GM10248 (cell line): Measurements from ENCODE around the gene PAPSS2.

Source experiments
- CTCF ChIA-PET: fragments of 300-600 bp; sonication (Branson Sonifier 250); formaldehyde crosslinking; extraction: SDS; loops from one replicate; lab custom pipeline; 2021; ENCODE audit warnings: antibody characterized with exemption; lab: Yijun Ruan, JAX
- POLR2A ChIA-PET: fragments of 350-650 bp; sonication (Branson Sonifier 250); formaldehyde crosslinking; extraction: SDS; loops from one replicate; lab custom pipeline; 2020; ENCODE audit warnings: antibody characterized with exemption; lab: Yijun Ruan, JAX
- DNase-seq: peaks from one replicate; pipeline ENCODE4 v3.0.0; 2012; ENCODE audit errors: extremely low spot score
- CTCF ChIP-seq: IDR thresholded peaks from 2 replicates; pipeline ENCODE4 v1.5.1; 2012; ENCODE audit warnings: mild to moderate bottlenecking, low read depth; ENCODE audit errors: extremely low read depth, missing control alignments, control extremely low read depth

The PAPSS2 gene

GRCh38 chr10:87694011-87694794 lies 34.5 kb downstream of the PAPSS2 start:
- POLR2A ChIA-PET, result no interaction called here
- TF ChIP-seq CTCF, result no peak

GRCh38 chr10:87695074-87695473 lies 35.4 kb downstream of the PAPSS2 start:
- ChIA-PET CTCF (interaction anchor here (0.8 to 1.2 kb wide), 5 partner anchors 9 to 33 kb away, joined by 3 to 6 read pairs (median 3); no protein-coding TSS in a partner anchor), POLR2A (no interaction called here)
- DNase-seq, result no peak
- TF ChIP-seq CTCF, result no peak

More at GRCh38 chr10:87694011-87694794, 34.5 kb downstream of the PAPSS2 start:
- CTCF ChIA-PET, result interaction anchor here (0.8 to 1.2 kb wide), 5 partner anchors 9 to 33 kb away, joined by 3 to 6 read pairs (median 3); no protein-coding TSS in a partner anchor
- DNase-seq, result no peak

DNA sequence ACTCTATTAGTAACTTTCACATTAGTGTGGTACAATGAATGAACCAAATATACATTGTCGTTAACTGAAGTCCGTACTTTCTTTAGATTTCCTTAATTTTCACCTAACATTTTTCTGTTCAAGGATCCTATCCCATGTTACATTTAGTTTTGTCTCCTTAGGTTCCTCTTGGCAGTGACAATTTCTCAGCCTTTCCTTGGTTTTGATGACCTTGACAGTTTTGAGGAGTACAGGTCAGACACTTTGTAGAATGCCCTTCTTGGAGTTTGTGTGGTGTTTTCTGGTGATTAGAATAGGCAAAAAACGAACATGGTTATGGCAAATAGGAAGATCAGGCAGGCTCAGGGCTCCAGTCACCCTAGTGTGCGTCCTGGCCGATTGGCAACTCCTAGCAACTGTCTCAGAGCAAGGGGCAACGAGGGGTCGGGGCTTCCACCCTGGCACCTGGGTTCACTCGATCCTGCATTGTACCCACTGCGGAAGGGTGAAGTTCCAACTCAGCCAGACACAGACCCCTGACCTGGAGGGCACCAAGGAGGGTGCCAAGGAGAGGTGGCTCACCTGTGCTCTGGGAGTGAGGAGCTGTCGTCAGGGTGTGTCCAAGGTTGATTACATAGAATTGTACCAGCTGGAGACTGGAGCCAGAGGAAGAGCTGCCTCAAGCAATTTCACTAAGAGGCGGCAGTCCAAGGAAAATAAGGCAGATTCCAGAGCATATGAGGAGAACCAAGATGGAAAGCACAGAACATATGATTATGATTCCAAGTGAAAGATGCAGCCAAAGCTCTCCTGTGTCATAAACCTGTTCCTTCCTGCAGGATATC lies 37.5 kb downstream of the PAPSS2 start:
- ChIA-PET POLR2A (no interaction called here), CTCF (interaction anchor here (1.2 kb wide), 1 partner anchor 10 kb away, joined by 3 read pairs; no protein-coding TSS in a partner anchor)

DNA sequence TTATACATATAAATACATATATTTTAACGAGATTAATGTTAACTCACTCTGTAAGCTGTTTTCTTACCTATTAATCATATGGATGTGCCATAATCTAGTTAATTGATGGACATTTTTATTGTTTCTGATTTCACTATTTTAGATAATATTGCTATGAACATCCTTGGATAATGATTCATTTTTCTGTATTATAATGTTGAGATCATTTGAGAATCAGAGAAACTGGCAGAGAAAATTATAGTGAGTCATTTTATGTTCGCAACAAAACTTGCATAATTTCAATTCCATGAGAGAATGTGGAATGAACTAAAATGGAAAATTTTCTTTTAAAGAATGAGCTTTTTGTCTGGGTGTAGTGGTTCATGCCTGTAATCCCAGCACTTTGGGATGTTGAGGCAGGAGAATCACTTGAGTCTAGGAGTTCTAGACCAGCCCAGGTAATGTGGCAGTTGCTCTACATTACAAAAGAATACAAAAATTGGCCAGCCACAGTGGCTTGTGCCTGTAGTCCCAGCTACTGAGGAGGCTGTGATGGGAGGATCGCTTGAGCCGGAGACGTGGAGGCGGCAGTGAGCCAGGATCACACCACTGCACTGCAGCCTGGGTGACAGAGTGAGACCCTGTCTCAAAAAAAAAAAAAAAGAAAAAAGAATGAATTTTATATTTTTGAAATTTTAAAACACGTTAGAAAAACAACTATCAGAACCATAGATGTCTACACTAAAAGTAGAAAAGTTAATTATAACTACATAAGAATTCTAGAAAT lies 40.5 kb downstream of the PAPSS2 start:
- ChIA-PET POLR2A (no interaction called here), CTCF (interaction anchor here (0.6 kb wide), 1 partner anchor 8 kb away, joined by 3 read pairs; no protein-coding TSS in a partner anchor)
- no peak for TF ChIP-seq CTCF
- DNase-seq, result no peak

More for the DNA sequence above, 37.5 kb downstream of the PAPSS2 start:
- no peak for TF ChIP-seq CTCF
- no peak for DNase-seq

- TF ChIP-seq CTCF, result no peak
- POLR2A ChIA-PET, result no interaction called here
- CTCF ChIA-PET, result interaction anchor here (1.1 to 1.3 kb wide), 3 partner anchors 10 to 72 kb away, joined by 3 read pairs; no protein-coding TSS in a partner anchor
- DNase-seq, result no peak
Measured at GRCh38 chr10:87702260-87702972, 42.7 kb downstream of the PAPSS2 start.

GRCh38 chr10:87702973-87703294 lies 43.3 kb downstream of the PAPSS2 start:
- DNase-seq, result no peak
- ChIA-PET POLR2A (no interaction called here), CTCF (interaction anchor here (1.3 kb wide), 1 partner anchor 11 kb away, joined by 3 read pairs; no protein-coding TSS in a partner anchor)
- no peak for TF ChIP-seq CTCF
